ENCODE measurements around the gene ZNF512B. TPM values are rescaled to one million over a fixed set of nuclear protein-coding genes. Genes with fewer than 3 reads are reported as not detected.

Gene ZNF512B
- total RNA-seq, 1 donor: 14.5 TPM

GRCh38 chr20:63958471-63958870 is 11.3 kb downstream of the ZNF512B start:
- peaks cover 13% of the 10 kb centered on the region for H3K4me1 ChIP-seq (ENCODE audit: insufficient read depth, low read length)
- H3K4me2 ChIP-seq (ENCODE audit: insufficient read depth, low read length): no peak overlapping the region
- peaks cover 23% of the 10 kb centered on the region for H3K36me3 ChIP-seq (ENCODE audit: insufficient read depth, low read length)
- H3K9me3 ChIP-seq (ENCODE audit: low read depth, low read length): no peaks in the 10 kb centered on the region
- no peak overlapping the region for H3K27ac ChIP-seq (ENCODE audit: low read depth, low read length)
- no peak for DNase-seq (ENCODE audit: insufficient read length, low spot score, missing footprints)
- peaks cover 27% of the 10 kb centered on the region for H3K79me2 ChIP-seq (ENCODE audit: insufficient read depth, low read length)
- no peak for TF ChIP-seq CTCF (IDR thresholded peaks at IDR 0.05; ENCODE audit: extremely low read depth, low read depth, low read length)
- no peaks in the 10 kb centered on the region for H3K27me3 ChIP-seq (ENCODE audit: insufficient read depth, low read length)
- no peak overlapping the region for H3K4me3 ChIP-seq (ENCODE audit: insufficient read depth, low read length)
- H4K20me1 ChIP-seq (ENCODE audit: insufficient read depth, low read length): peaks cover 19% of the 10 kb centered on the region
- no peak overlapping the region for H2AFZ ChIP-seq (ENCODE audit: low read length)

- Histone ChIP-seq H3K27ac (ENCODE audit: low read depth, low read length) (peak overlapping the region; percentile 51), H3K4me3 (ENCODE audit: insufficient read depth, low read length) (peak overlapping the region; percentile 72), H3K27me3 (ENCODE audit: insufficient read depth, low read length) (no peaks in the 10 kb centered on the region), H4K20me1 (ENCODE audit: insufficient read depth, low read length) (peaks cover 19% of the 10 kb centered on the region), H3K79me2 (ENCODE audit: insufficient read depth, low read length) (peaks cover 29% of the 10 kb centered on the region), H3K4me1 (ENCODE audit: insufficient read depth, low read length) (peaks cover 13% of the 10 kb centered on the region), H3K36me3 (ENCODE audit: insufficient read depth, low read length) (peaks cover 20% of the 10 kb centered on the region), H3K4me2 (ENCODE audit: insufficient read depth, low read length) (peak overlapping the region; percentile 87), H2AFZ (ENCODE audit: low read length) (no peak overlapping the region), H3K9me3 (ENCODE audit: low read depth, low read length) (no peaks in the 10 kb centered on the region)
- TF ChIP-seq CTCF (IDR thresholded peaks at IDR 0.05; ENCODE audit: extremely low read depth, low read depth, low read length): no peak
- DNase-seq (ENCODE audit: insufficient read length, low spot score, missing footprints): no peak
Measured at GRCh38 chr20:63957690-63958441, 11.9 kb downstream of the ZNF512B start.

- Histone ChIP-seq H3K27ac (ENCODE audit: low read depth, low read length) (peak overlapping the region; percentile 51), H2AFZ (ENCODE audit: low read length) (no peak overlapping the region)
- TF ChIP-seq CTCF (IDR thresholded peaks at IDR 0.05; ENCODE audit: extremely low read depth, low read depth, low read length): no peak
Measured at GRCh38 chr20:63957004-63957689, 12.6 kb downstream of the ZNF512B start.

GRCh38 chr20:63956664-63957003 is 13.1 kb downstream of the ZNF512B start:
- Histone ChIP-seq H3K4me1 (ENCODE audit: insufficient read depth, low read length) (peaks cover 13% of the 10 kb centered on the region), H3K36me3 (ENCODE audit: insufficient read depth, low read length) (peaks cover 13% of the 10 kb centered on the region), H3K4me2 (ENCODE audit: insufficient read depth, low read length) (peak overlapping the region; percentile 87), H3K9me3 (ENCODE audit: low read depth, low read length) (no peaks in the 10 kb centered on the region), H3K27me3 (ENCODE audit: insufficient read depth, low read length) (no peaks in the 10 kb centered on the region), H2AFZ (ENCODE audit: low read length) (no peak overlapping the region), H4K20me1 (ENCODE audit: insufficient read depth, low read length) (peaks cover 30% of the 10 kb centered on the region), H3K79me2 (ENCODE audit: insufficient read depth, low read length) (peaks cover 41% of the 10 kb centered on the region), H3K4me3 (ENCODE audit: insufficient read depth, low read length) (peak overlapping the region; percentile 72), H3K27ac (ENCODE audit: low read depth, low read length) (peak overlapping the region; percentile 51)
- TF ChIP-seq CTCF (IDR thresholded peaks at IDR 0.05; ENCODE audit: extremely low read depth, low read depth, low read length): no peak
- DNase-seq (ENCODE audit: insufficient read length, low spot score, missing footprints): no peak

More at GRCh38 chr20:63957004-63957689, 12.6 kb downstream of the ZNF512B start:
- peak overlapping the region; percentile 87 for H3K4me2 ChIP-seq (ENCODE audit: insufficient read depth, low read length)
- DNase-seq (ENCODE audit: insufficient read length, low spot score, missing footprints): peak; percentile 98
- H3K9me3 ChIP-seq (ENCODE audit: low read depth, low read length): no peaks in the 10 kb centered on the region
- peaks cover 25% of the 10 kb centered on the region for H4K20me1 ChIP-seq (ENCODE audit: insufficient read depth, low read length)
- H3K4me1 ChIP-seq (ENCODE audit: insufficient read depth, low read length): peaks cover 13% of the 10 kb centered on the region
- peaks cover 13% of the 10 kb centered on the region for H3K36me3 ChIP-seq (ENCODE audit: insufficient read depth, low read length)
- H3K79me2 ChIP-seq (ENCODE audit: insufficient read depth, low read length): peaks cover 36% of the 10 kb centered on the region
- peak overlapping the region; percentile 72 for H3K4me3 ChIP-seq (ENCODE audit: insufficient read depth, low read length)
- no peaks in the 10 kb centered on the region for H3K27me3 ChIP-seq (ENCODE audit: insufficient read depth, low read length)
